ENCODE data around the gene ZNF816.
"Not testable (repeated sequence)": the region's sequence is repeated elsewhere in the genome, so short reads cannot be mapped to it uniquely, and the experiment has no call there.

Gene ZNF816

GRCh38 chr19:52959613-52960295 lies 2.9 kb downstream of the ZNF816 start:
- DNase-seq: no peak

- no peak for DNase-seq
Observed at GRCh38 chr19:52957591-52957990, 5.1 kb downstream of the ZNF816 start.

GRCh38 chr19:52956917-52957316 lies 5.8 kb downstream of the ZNF816 start:
- DNase-seq: no peak

GRCh38 chr19:52949422-52949821 lies 13.3 kb downstream of the ZNF816 start:
- DNase-seq: no peak

- no peak for DNase-seq
Observed at GRCh38 chr19:52948025-52948770, 14.5 kb downstream of the ZNF816 start.

- peak; percentile 72 for DNase-seq
Observed at GRCh38 chr19:52946322-52947310, 16.1 kb downstream of the ZNF816 start.

- peak; percentile 72 for DNase-seq
Observed at GRCh38 chr19:52945652-52946321, 16.9 kb downstream of the ZNF816 start.

GRCh38 chr19:52944703-52945493 lies 17.8 kb downstream of the ZNF816 start:
- not testable (repeated sequence) for DNase-seq

GRCh38 chr19:52943884-52944643 lies 18.6 kb downstream of the ZNF816 start:
- DNase-seq: no peak

GRCh38 chr19:52943134-52943883 lies 19.4 kb downstream of the ZNF816 start:
- no peak for DNase-seq

- peak; percentile 92 for DNase-seq
Observed at GRCh38 chr19:52942386-52943133, 20.1 kb downstream of the ZNF816 start.

GRCh38 chr19:52941941-52942385 lies 20.7 kb downstream of the ZNF816 start:
- DNase-seq: peak; percentile 81

GRCh38 chr19:52941523-52941922 lies 21.2 kb downstream of the ZNF816 start:
- DNase-seq: peak; percentile 81

- not testable (repeated sequence) for DNase-seq
Observed at GRCh38 chr19:52940905-52941304, 21.8 kb downstream of the ZNF816 start.

- DNase-seq: no peak
Observed at GRCh38 chr19:52938761-52939160, 23.9 kb downstream of the ZNF816 start.

- no peak for DNase-seq
Observed at GRCh38 chr19:52936954-52937325, 25.7 kb downstream of the ZNF816 start.

- no peak for DNase-seq
Observed at GRCh38 chr19:52936151-52936953, 26.3 kb downstream of the ZNF816 start.

- no peak for DNase-seq
Observed at GRCh38 chr19:52935434-52935833, 27.2 kb downstream of the ZNF816 start.
